Neural crest cell (in vitro differentiated cells): ENCODE results near the gene CRIM1. TPM values are rescaled to one million over a fixed set of nuclear protein-coding genes. Genes with fewer than 3 reads are reported as not detected.

Experiments
- DNase-seq: peaks from one replicate; pipeline ENCODE4 v3.0.0; 2021; ENCODE audit warnings: low read depth, mixed read lengths, low spot score
- H3K27ac Mint-ChIP-seq: one replicate; pipeline ENCODE4 v1.8.0; 2021; ENCODE audit warnings: mild to moderate bottlenecking, mixed read lengths; ENCODE audit not compliant: unreplicated experiment
- H3K27me3 Mint-ChIP-seq: 2 replicates; pipeline ENCODE4 v1.8.0; 2021; ENCODE audit warnings: low read depth, mild to moderate bottlenecking, mixed read lengths
- H3K36me3 Mint-ChIP-seq: 2 replicates; pipeline ENCODE4 v1.8.0; 2021; ENCODE audit warnings: low read depth, mild to moderate bottlenecking, mixed read lengths
- H3K4me1 Mint-ChIP-seq: 2 replicates; pipeline ENCODE4 v1.8.0; 2021; ENCODE audit warnings: mixed read lengths
- H3K4me3 Mint-ChIP-seq: one replicate; pipeline ENCODE4 v1.8.0; 2021; ENCODE audit warnings: mild to moderate bottlenecking, mixed read lengths
- H3K9me3 Mint-ChIP-seq: 2 replicates; pipeline ENCODE4 v1.8.0; 2021; ENCODE audit warnings: mixed read lengths
- total RNA-seq: library from RNA; stranded (reverse); gene quantifications from 2 replicates; pipeline ENCODE4 v1.2.1, GENCODE V29; 2021
- TF ChIP-seq, protein P1 (sequence below): fragments of 200-600 bp; sonication (generic); conservative IDR thresholded peaks from 2 replicates; pipeline ENCODE4 v1.5.0; 2021; ENCODE audit warnings: antibody characterized with exemption, mild to moderate bottlenecking

CRIM1 gene
- total RNA-seq, 1 donor from 2014 or later: 13.8 TPM

DNA sequence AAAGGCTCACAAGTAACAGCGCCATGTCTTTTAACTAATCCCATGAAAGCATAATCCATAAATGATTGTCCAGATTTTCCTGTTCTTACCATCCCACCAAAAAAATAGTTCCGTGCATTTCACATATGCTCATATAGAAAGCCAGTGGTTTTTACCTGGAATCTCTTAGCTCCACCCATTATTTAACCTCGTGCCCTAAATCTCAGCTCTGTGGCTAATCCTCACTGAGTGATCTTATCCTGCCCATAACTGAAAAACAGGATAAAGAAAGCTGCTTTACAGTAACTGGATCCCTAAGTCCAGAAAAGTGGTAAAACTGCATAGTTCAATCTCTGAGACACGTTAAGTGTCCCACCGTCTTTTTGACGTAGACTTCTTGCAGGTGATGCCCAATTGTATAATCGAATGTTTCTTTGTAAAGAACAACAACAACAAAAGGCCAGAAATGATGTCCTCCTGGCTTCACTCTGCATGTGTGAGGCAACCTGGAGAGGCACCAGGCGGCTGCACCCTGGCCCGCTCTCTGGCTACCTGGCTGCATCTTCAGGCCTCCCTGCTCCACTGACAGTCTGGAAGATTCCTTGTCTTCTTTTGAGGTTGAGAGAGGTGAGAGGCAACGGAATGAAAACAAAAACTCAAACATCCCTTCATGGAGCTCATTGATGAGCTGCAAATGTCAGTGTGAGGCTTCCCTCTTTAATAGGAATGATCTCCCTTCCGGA lies 203.8 kb downstream of the CRIM1 start:
- peaks cover 16% of the 10 kb centered on the region for H3K36me3 Mint-ChIP-seq
- no peaks in the 10 kb centered on the region for H3K9me3 Mint-ChIP-seq
- TF ChIP-seq, protein P1, sequence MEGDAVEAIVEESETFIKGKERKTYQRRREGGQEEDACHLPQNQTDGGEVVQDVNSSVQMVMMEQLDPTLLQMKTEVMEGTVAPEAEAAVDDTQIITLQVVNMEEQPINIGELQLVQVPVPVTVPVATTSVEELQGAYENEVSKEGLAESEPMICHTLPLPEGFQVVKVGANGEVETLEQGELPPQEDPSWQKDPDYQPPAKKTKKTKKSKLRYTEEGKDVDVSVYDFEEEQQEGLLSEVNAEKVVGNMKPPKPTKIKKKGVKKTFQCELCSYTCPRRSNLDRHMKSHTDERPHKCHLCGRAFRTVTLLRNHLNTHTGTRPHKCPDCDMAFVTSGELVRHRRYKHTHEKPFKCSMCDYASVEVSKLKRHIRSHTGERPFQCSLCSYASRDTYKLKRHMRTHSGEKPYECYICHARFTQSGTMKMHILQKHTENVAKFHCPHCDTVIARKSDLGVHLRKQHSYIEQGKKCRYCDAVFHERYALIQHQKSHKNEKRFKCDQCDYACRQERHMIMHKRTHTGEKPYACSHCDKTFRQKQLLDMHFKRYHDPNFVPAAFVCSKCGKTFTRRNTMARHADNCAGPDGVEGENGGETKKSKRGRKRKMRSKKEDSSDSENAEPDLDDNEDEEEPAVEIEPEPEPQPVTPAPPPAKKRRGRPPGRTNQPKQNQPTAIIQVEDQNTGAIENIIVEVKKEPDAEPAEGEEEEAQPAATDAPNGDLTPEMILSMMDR: no peak
- no peaks in the 10 kb centered on the region for H3K27me3 Mint-ChIP-seq
- no peak overlapping the region for H3K4me3 Mint-ChIP-seq
- H3K27ac Mint-ChIP-seq: no peak overlapping the region
- DNase-seq: no peak
- peaks cover 18% of the 10 kb centered on the region for H3K4me1 Mint-ChIP-seq

DNA sequence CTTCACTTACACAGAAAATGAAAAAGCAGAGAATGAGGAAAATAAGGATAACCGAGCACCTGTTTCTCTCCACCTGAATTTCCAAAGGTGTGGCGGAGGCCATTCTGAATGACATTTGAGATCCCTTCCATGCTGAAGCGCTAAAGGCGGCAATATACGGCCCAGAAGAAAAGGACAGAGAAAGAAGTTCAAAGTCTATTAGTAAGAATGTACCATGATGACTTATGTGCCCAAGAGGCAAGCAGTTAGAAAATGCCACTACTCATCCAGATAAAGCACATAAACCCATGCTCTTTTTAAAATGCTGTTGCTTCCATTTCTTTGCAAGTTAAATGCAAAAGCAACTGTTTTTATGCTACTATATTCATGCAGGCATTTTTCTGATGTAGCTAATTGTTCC lies 205.1 kb downstream of the CRIM1 start:
- Mint-ChIP-seq H3K4me3 (no peak overlapping the region), H3K4me1 (peaks cover 19% of the 10 kb centered on the region), H3K9me3 (no peaks in the 10 kb centered on the region), H3K36me3 (peaks cover 19% of the 10 kb centered on the region), H3K27me3 (no peaks in the 10 kb centered on the region), H3K27ac (no peak overlapping the region)
- TF ChIP-seq, protein P1: no peak
- no peak for DNase-seq

DNA sequence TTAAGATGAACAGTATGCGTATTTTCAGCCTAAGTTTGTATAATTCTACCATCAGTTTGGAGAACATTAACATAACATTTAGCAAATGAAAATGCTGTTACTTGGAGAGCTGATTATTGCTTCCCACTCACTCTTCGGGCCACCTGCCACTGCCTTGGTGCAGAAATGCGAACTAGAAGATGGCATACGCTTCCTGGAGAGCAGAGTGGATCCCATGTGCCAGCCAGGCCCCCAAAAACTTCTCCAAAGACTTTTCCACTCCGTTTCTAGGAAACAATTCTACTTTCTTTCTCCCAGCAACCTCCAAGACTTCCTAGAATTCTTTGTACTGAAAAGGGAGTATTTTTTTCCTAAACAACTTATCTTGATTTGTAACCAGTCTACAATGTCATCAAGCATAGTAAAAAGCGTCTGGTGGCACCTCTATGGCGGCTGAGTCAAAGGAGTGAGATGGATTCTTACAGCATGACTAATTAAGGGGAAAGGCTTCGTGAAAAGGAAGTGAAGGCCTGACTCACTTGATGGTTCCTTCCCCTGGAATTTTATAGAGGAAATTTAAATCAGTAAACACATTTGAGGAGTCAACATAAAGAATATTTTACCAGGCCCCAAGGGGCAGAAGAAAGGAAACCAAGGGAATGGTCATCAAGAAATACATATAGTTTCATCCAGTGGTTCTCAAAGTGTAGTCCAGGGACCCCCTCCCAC lies 205.8 kb downstream of the CRIM1 start:
- Mint-ChIP-seq H3K4me1 (peaks cover 19% of the 10 kb centered on the region), H3K9me3 (no peaks in the 10 kb centered on the region), H3K4me3 (no peak overlapping the region), H3K27me3 (no peaks in the 10 kb centered on the region), H3K27ac (peak overlapping the region; percentile 71), H3K36me3 (peaks cover 19% of the 10 kb centered on the region)
- TF ChIP-seq, protein P1: no peak
- no peak for DNase-seq

DNA sequence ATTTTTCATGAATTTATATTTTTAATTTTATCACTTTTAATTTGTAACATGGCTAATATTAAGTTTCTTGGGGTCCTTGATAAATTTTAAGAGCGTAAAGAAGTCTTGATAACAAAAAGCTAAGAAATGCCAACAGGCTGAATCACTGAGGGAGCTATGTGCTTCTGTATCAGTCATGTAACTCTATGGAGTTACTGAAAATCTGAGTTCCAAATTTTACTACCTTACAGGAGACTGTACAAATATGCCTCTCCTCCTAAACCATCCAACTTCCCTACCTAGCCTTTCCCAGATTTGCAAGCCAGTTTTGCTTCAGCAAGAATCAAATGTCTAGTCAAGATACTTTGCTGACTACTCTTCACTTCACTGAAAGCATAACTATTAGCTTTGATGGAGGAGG lies 206.7 kb downstream of the CRIM1 start:
- Mint-ChIP-seq H3K4me3 (no peak overlapping the region), H3K27me3 (no peaks in the 10 kb centered on the region), H3K27ac (no peak overlapping the region), H3K36me3 (peaks cover 24% of the 10 kb centered on the region), H3K9me3 (no peaks in the 10 kb centered on the region), H3K4me1 (peaks cover 19% of the 10 kb centered on the region)
- DNase-seq: no peak
- TF ChIP-seq, protein P1: no peak

DNA sequence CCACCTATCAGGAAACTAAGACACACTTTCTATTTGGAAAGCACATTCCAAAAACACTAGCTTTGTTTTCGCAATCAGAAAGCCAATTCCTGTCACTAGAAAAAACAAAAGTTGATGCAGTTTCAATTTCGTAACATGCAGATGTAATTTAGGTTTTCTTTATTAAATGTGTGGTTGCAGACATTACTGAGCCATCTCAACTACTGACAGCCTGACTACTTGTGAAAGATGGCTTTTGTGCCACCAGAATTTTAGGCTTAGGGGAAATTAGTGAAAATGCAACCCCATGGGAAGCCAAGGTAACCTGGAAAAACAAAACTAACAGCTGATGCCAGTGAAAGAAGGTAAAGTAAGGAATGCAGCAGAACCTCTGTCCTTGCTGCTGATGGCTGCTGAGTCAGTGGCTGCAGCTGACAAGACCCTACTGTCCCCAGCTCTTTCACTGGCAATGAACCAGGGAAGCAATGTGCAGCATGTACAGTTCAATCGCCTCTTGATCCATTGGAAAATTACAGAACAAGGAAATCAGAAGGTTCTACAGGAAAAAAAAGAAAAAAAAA lies 207.5 kb downstream of the CRIM1 start:
- no peak overlapping the region for H3K27ac Mint-ChIP-seq

More for the DNA sequence above, 207.5 kb downstream of the CRIM1 start:
- TF ChIP-seq, protein P1: no peak
- H3K4me3 Mint-ChIP-seq: no peak overlapping the region
- peaks cover 19% of the 10 kb centered on the region for H3K4me1 Mint-ChIP-seq
- peaks cover 28% of the 10 kb centered on the region for H3K36me3 Mint-ChIP-seq
- H3K27me3 Mint-ChIP-seq: no peaks in the 10 kb centered on the region
- no peak for DNase-seq
- no peaks in the 10 kb centered on the region for H3K9me3 Mint-ChIP-seq
